Measurements from ENCODE around the gene ZNF774. TPM values are rescaled to one million over a fixed set of nuclear protein-coding genes. Genes with fewer than 3 reads are reported as not detected.

Gene ZNF774
- polyA plus RNA-seq, 1 donor (not counting 4 experiments of a cell fraction or from before 2014, with no cell fraction given): 2.3 TPM

- no peaks in the 10 kb centered on the region for H3K9me3 ChIP-seq (ENCODE audit: control insufficient read depth, low read depth, low read length)
- H4K20me1 ChIP-seq (ENCODE audit: control insufficient read depth, extremely low read depth, insufficient read depth, low read length): no peaks in the 10 kb centered on the region
- no peak overlapping the region for H3K27ac ChIP-seq (ENCODE audit: control insufficient read depth, insufficient read depth, low read length)
- no peaks in the 10 kb centered on the region for H3K27me3 ChIP-seq (ENCODE audit: control insufficient read depth, extremely low read depth, insufficient read depth, low read length)
- no peak overlapping the region for H3K4me3 ChIP-seq (ENCODE audit: control insufficient read depth in 2 of 3, extremely low read depth in 1 of 3, insufficient read depth in 2 of 3, low read depth in 1 of 3, low read length in 3 of 3)
- no peaks in the 10 kb centered on the region for H3K9me1 ChIP-seq (ENCODE audit: control insufficient read depth, extremely low read depth, insufficient read depth, low read length)
- H3K4me1 ChIP-seq (ENCODE audit: control insufficient read depth, extremely low read depth, insufficient read depth, low read length): peaks cover 20% of the 10 kb centered on the region
- H3K36me3 ChIP-seq (ENCODE audit: control insufficient read depth in 2 of 2, extremely low read depth in 1 of 2, insufficient read depth in 2 of 2, low read length in 2 of 2): no peaks in the 10 kb centered on the region
- no peak overlapping the region for H2AFZ ChIP-seq (ENCODE audit: control insufficient read depth, low read length)
- no peak overlapping the region for H3K9ac ChIP-seq (ENCODE audit: control insufficient read depth, extremely low read depth, insufficient read depth, low read length)
- no peaks in the 10 kb centered on the region for H3K79me2 ChIP-seq (ENCODE audit: control insufficient read depth, insufficient read depth, low read length)
- dilution Hi-C loops (cut with MboI; ENCODE audit: extremely low pct_ligation_motif_present, low sequenced_read_pairs): no loop called here
- TF ChIP-seq CTCF (optimal IDR thresholded peaks at IDR 0.05 in 1 of 3, IDR thresholded peaks at IDR 0.05 in 1 of 3, conservative IDR thresholded peaks at IDR 0.05 in 1 of 3; ENCODE audit: extremely low read depth in 1 of 3, insufficient read depth in 2 of 3, low read length in 3 of 3) (no peak), EZH2 (IDR thresholded peaks at IDR 0.05; ENCODE audit: low read length) (no peak)
- FAIRE-seq (no peak), DNase-seq (ENCODE audit: low read depth, low spot score) (no peak)
- no peak overlapping the region for H3K4me2 ChIP-seq (ENCODE audit: control insufficient read depth, extremely low read depth, insufficient read depth, low read depth, low read length)
These were observed 33.5 kb upstream of the ZNF774 start for GRCh38 chr15:90318591-90318990.

- TF ChIP-seq EZH2 (IDR thresholded peaks at IDR 0.05; ENCODE audit: low read length) (no peak), CTCF (optimal IDR thresholded peaks at IDR 0.05 in 1 of 3, IDR thresholded peaks at IDR 0.05 in 1 of 3, conservative IDR thresholded peaks at IDR 0.05 in 1 of 3; ENCODE audit: extremely low read depth in 1 of 3, insufficient read depth in 2 of 3, low read length in 3 of 3) (peak; percentile 91 to 100 (median 99))
- no peak for DNase-seq (ENCODE audit: low read depth, low spot score)
- H3K9me3 ChIP-seq (ENCODE audit: control insufficient read depth, low read depth, low read length): no peaks in the 10 kb centered on the region
- dilution Hi-C loops (cut with MboI; ENCODE audit: extremely low pct_ligation_motif_present, low sequenced_read_pairs): no loop called here
- H3K9ac ChIP-seq (ENCODE audit: control insufficient read depth, extremely low read depth, insufficient read depth, low read length): peak overlapping the region; percentile 71
- no peaks in the 10 kb centered on the region for H3K79me2 ChIP-seq (ENCODE audit: control insufficient read depth, insufficient read depth, low read length)
- peak; percentile 90 for FAIRE-seq
- peak overlapping the region in 2 of 3 experiments; percentile 27 to 54 for H3K4me3 ChIP-seq (ENCODE audit: control insufficient read depth in 2 of 3, extremely low read depth in 1 of 3, insufficient read depth in 2 of 3, low read depth in 1 of 3, low read length in 3 of 3)
- H4K20me1 ChIP-seq (ENCODE audit: control insufficient read depth, extremely low read depth, insufficient read depth, low read length): no peaks in the 10 kb centered on the region
- no peaks in the 10 kb centered on the region for H3K36me3 ChIP-seq (ENCODE audit: control insufficient read depth in 2 of 2, extremely low read depth in 1 of 2, insufficient read depth in 2 of 2, low read length in 2 of 2)
- peak overlapping the region; percentile 63 for H3K27ac ChIP-seq (ENCODE audit: control insufficient read depth, insufficient read depth, low read length)
- H3K9me1 ChIP-seq (ENCODE audit: control insufficient read depth, extremely low read depth, insufficient read depth, low read length): no peaks in the 10 kb centered on the region
- H2AFZ ChIP-seq (ENCODE audit: control insufficient read depth, low read length): peak overlapping the region; percentile 93
- peak overlapping the region; percentile 88 for H3K4me2 ChIP-seq (ENCODE audit: control insufficient read depth, extremely low read depth, insufficient read depth, low read depth, low read length)
- peaks cover 18% of the 10 kb centered on the region for H3K4me1 ChIP-seq (ENCODE audit: control insufficient read depth, extremely low read depth, insufficient read depth, low read length)
- no peaks in the 10 kb centered on the region for H3K27me3 ChIP-seq (ENCODE audit: control insufficient read depth, extremely low read depth, insufficient read depth, low read length)
These were observed 31.8 kb upstream of the ZNF774 start for GRCh38 chr15:90320062-90320884.
